Measurements from ENCODE around the gene TRIM44.
"Not testable (repeated sequence)": the region's sequence is repeated elsewhere in the genome, so short reads cannot be mapped to it uniquely, and the experiment has no call there.

TRIM44 gene

GRCh38 chr11:35639591-35640179 is 22.9 kb upstream of the TRIM44 start:
- no peak overlapping the region for H3K4me3 ChIP-seq (ENCODE audit: low read length)
- H3K27me3 ChIP-seq (ENCODE audit: control insufficient read depth, insufficient read depth, low read length) = no peaks in the 10 kb centered on the region
- no peaks in the 10 kb centered on the region for H3K9me3 ChIP-seq (replicated peaks; ENCODE audit: low read length)
- no peak overlapping the region for H3K4me2 ChIP-seq (ENCODE audit: low read length)
- no peak overlapping the region for H3K9ac ChIP-seq (ENCODE audit: low read depth, low read length)
- H3K4me1 ChIP-seq (ENCODE audit: control insufficient read depth, insufficient read depth, low read length) = peaks cover 5% of the 10 kb centered on the region
- H3K36me3 ChIP-seq (ENCODE audit: insufficient read depth, low read length) = no peaks in the 10 kb centered on the region

- Histone ChIP-seq H3K9ac (ENCODE audit: low read depth, low read length) (no peak overlapping the region), H3K36me3 (ENCODE audit: insufficient read depth, low read length) (no peaks in the 10 kb centered on the region), H3K4me1 (ENCODE audit: control insufficient read depth, insufficient read depth, low read length) (peaks cover 5% of the 10 kb centered on the region), H3K9me3 (replicated peaks; ENCODE audit: low read length) (no peaks in the 10 kb centered on the region), H3K27me3 (ENCODE audit: control insufficient read depth, insufficient read depth, low read length) (no peaks in the 10 kb centered on the region), H3K4me2 (ENCODE audit: low read length) (no peak overlapping the region), H3K4me3 (ENCODE audit: low read length) (no peak overlapping the region)
Measured at GRCh38 chr11:35641171-35641897, 21.2 kb upstream of the TRIM44 start.

GRCh38 chr11:35641964-35642363 is 20.6 kb upstream of the TRIM44 start:
- H3K9me3 ChIP-seq (replicated peaks; ENCODE audit: low read length) = no peaks in the 10 kb centered on the region
- H3K36me3 ChIP-seq (ENCODE audit: insufficient read depth, low read length) = no peaks in the 10 kb centered on the region
- H3K4me1 ChIP-seq (ENCODE audit: control insufficient read depth, insufficient read depth, low read length) = peaks cover 5% of the 10 kb centered on the region
- H3K27me3 ChIP-seq (ENCODE audit: control insufficient read depth, insufficient read depth, low read length) = no peaks in the 10 kb centered on the region
- no peak overlapping the region for H3K4me2 ChIP-seq (ENCODE audit: low read length)
- no peak overlapping the region for H3K9ac ChIP-seq (ENCODE audit: low read depth, low read length)
- no peak overlapping the region for H3K4me3 ChIP-seq (ENCODE audit: low read length)

GRCh38 chr11:35647421-35648093 is 15.0 kb upstream of the TRIM44 start:
- H3K36me3 ChIP-seq (ENCODE audit: insufficient read depth, low read length) = no peaks in the 10 kb centered on the region
- H3K4me1 ChIP-seq (ENCODE audit: control insufficient read depth, insufficient read depth, low read length) = no peaks in the 10 kb centered on the region
- no peak overlapping the region for H3K4me3 ChIP-seq (ENCODE audit: low read length)
- no peak overlapping the region for H3K9ac ChIP-seq (ENCODE audit: low read depth, low read length)
- H3K9me3 ChIP-seq (replicated peaks; ENCODE audit: low read length) = no peaks in the 10 kb centered on the region
- H3K27me3 ChIP-seq (ENCODE audit: control insufficient read depth, insufficient read depth, low read length) = no peaks in the 10 kb centered on the region
- no peak overlapping the region for H3K4me2 ChIP-seq (ENCODE audit: low read length)

GRCh38 chr11:35650006-35650405 is 12.6 kb upstream of the TRIM44 start:
- H3K9me3 ChIP-seq (replicated peaks; ENCODE audit: low read length) = no peaks in the 10 kb centered on the region
- H3K4me1 ChIP-seq (ENCODE audit: control insufficient read depth, insufficient read depth, low read length) = no peaks in the 10 kb centered on the region
- no peak overlapping the region for H3K4me2 ChIP-seq (ENCODE audit: low read length)
- no peak overlapping the region for H3K4me3 ChIP-seq (ENCODE audit: low read length)
- H3K27me3 ChIP-seq (ENCODE audit: control insufficient read depth, insufficient read depth, low read length) = no peaks in the 10 kb centered on the region
- H3K9ac ChIP-seq (ENCODE audit: low read depth, low read length) = no peak overlapping the region
- no peaks in the 10 kb centered on the region for H3K36me3 ChIP-seq (ENCODE audit: insufficient read depth, low read length)

GRCh38 chr11:35650467-35650866 is 12.1 kb upstream of the TRIM44 start:
- Histone ChIP-seq H3K9ac (ENCODE audit: low read depth, low read length) (no peak overlapping the region), H3K36me3 (ENCODE audit: insufficient read depth, low read length) (no peaks in the 10 kb centered on the region), H3K4me2 (ENCODE audit: low read length) (no peak overlapping the region), H3K9me3 (replicated peaks; ENCODE audit: low read length) (no peaks in the 10 kb centered on the region), H3K27me3 (ENCODE audit: control insufficient read depth, insufficient read depth, low read length) (no peaks in the 10 kb centered on the region), H3K4me3 (ENCODE audit: low read length) (no peak overlapping the region), H3K4me1 (ENCODE audit: control insufficient read depth, insufficient read depth, low read length) (no peaks in the 10 kb centered on the region)

- Histone ChIP-seq H3K4me2 (ENCODE audit: low read length) (no peak overlapping the region), H3K9ac (ENCODE audit: low read depth, low read length) (no peak overlapping the region), H3K9me3 (replicated peaks; ENCODE audit: low read length) (no peaks in the 10 kb centered on the region), H3K4me1 (ENCODE audit: control insufficient read depth, insufficient read depth, low read length) (no peaks in the 10 kb centered on the region), H3K4me3 (ENCODE audit: low read length) (no peak overlapping the region), H3K27me3 (ENCODE audit: control insufficient read depth, insufficient read depth, low read length) (no peaks in the 10 kb centered on the region), H3K36me3 (ENCODE audit: insufficient read depth, low read length) (no peaks in the 10 kb centered on the region)
Measured at GRCh38 chr11:35651263-35651662, 11.3 kb upstream of the TRIM44 start.

GRCh38 chr11:35652786-35653185 is 9.8 kb upstream of the TRIM44 start:
- H3K36me3 ChIP-seq (ENCODE audit: insufficient read depth, low read length); H3K4me2 ChIP-seq (ENCODE audit: low read length); H3K9ac ChIP-seq (ENCODE audit: low read depth, low read length); H3K4me3 ChIP-seq (ENCODE audit: low read length); H3K4me1 ChIP-seq (ENCODE audit: control insufficient read depth, insufficient read depth, low read length); H3K27me3 ChIP-seq (ENCODE audit: control insufficient read depth, insufficient read depth, low read length); H3K9me3 ChIP-seq (replicated peaks; ENCODE audit: low read length): not testable (repeated sequence)

- Histone ChIP-seq H3K4me1 (ENCODE audit: control insufficient read depth, insufficient read depth, low read length) (no peaks in the 10 kb centered on the region), H3K4me2 (ENCODE audit: low read length) (no peak overlapping the region), H3K9ac (ENCODE audit: low read depth, low read length) (no peak overlapping the region), H3K4me3 (ENCODE audit: low read length) (no peak overlapping the region), H3K9me3 (replicated peaks; ENCODE audit: low read length) (no peaks in the 10 kb centered on the region), H3K36me3 (ENCODE audit: insufficient read depth, low read length) (no peaks in the 10 kb centered on the region), H3K27me3 (ENCODE audit: control insufficient read depth, insufficient read depth, low read length) (no peaks in the 10 kb centered on the region)
Measured at GRCh38 chr11:35654711-35655110, 7.9 kb upstream of the TRIM44 start.

- no peak overlapping the region for H3K4me3 ChIP-seq (ENCODE audit: low read length)
- H3K4me1 ChIP-seq (ENCODE audit: control insufficient read depth, insufficient read depth, low read length) = no peaks in the 10 kb centered on the region
- no peak overlapping the region for H3K4me2 ChIP-seq (ENCODE audit: low read length)
- H3K9ac ChIP-seq (ENCODE audit: low read depth, low read length) = no peak overlapping the region
- H3K27me3 ChIP-seq (ENCODE audit: control insufficient read depth, insufficient read depth, low read length) = no peaks in the 10 kb centered on the region
- H3K36me3 ChIP-seq (ENCODE audit: insufficient read depth, low read length) = no peaks in the 10 kb centered on the region
- H3K9me3 ChIP-seq (replicated peaks; ENCODE audit: low read length) = no peaks in the 10 kb centered on the region
Measured at GRCh38 chr11:35655254-35655653, 7.3 kb upstream of the TRIM44 start.

GRCh38 chr11:35655856-35656255 is 6.7 kb upstream of the TRIM44 start:
- Histone ChIP-seq H3K4me1 (ENCODE audit: control insufficient read depth, insufficient read depth, low read length) (no peaks in the 10 kb centered on the region), H3K4me3 (ENCODE audit: low read length) (no peak overlapping the region), H3K27me3 (ENCODE audit: control insufficient read depth, insufficient read depth, low read length) (no peaks in the 10 kb centered on the region), H3K36me3 (ENCODE audit: insufficient read depth, low read length) (no peaks in the 10 kb centered on the region), H3K9me3 (replicated peaks; ENCODE audit: low read length) (no peaks in the 10 kb centered on the region), H3K9ac (ENCODE audit: low read depth, low read length) (no peak overlapping the region), H3K4me2 (ENCODE audit: low read length) (no peak overlapping the region)

All from skeletal muscle satellite cell (primary cell).